ENCODE measurements around the gene DNASE1L3.

DNASE1L3 gene

DNA sequence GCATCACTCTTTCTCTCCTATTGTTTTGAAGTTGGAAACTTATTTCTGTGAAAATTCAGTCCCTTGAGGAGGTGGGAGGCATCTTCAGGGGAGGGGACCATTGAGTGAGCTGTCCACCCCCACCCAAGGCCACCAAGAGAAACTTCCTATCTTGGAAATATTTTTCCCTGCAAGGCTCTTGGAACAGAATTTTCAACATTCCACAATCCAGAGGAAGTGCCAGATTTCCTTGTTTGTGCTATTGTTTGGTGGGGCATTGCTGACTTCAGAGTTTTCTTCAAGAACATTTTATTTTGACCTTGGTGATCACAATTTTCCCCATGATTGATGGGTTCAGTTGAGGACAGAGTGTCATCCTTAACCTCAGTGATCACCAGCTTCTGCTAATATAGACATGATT lies 12.0 kb downstream of the DNASE1L3 start:
- no peak for DNase-seq

DNA sequence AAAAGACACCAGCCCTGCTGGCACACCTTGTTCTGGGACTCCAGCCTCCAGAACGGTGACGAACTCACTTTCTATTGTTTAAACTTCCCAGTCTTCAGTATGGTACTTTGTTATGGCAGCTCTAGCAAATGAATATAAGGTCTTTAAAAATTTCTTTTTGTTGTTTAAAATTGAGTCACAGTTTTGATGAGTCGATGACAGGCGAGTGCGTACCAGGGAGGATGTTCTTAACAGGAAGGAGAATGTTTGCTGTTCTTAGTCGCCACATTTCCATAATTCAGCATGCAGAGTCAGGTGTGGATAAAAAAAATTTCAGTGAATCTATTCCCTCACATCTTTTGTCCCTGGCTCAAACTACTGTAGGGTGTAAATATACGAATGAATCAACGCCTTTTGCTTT lies 12.4 kb downstream of the DNASE1L3 start:
- no peak for DNase-seq

DNA sequence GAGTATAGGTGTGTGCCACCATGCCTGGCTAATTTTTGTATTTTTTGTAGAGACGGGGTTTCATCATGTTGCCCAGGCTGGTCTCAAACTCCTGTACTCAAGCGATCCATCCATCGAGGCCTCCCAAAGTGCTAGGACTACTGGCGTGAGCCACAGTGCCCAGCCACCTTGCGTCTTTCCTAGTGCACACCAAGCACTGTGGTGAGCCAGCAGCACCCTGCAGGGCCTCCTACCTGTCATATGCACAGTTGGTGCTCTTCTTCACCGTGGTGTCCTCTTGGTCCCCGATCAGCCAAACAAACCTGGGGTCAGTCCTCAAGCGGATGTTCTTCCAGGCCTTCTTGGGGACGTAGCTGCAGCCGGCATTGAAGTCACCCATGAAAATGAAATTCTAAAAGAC lies 13.2 kb downstream of the DNASE1L3 start:
- DNase-seq = no peak

DNA sequence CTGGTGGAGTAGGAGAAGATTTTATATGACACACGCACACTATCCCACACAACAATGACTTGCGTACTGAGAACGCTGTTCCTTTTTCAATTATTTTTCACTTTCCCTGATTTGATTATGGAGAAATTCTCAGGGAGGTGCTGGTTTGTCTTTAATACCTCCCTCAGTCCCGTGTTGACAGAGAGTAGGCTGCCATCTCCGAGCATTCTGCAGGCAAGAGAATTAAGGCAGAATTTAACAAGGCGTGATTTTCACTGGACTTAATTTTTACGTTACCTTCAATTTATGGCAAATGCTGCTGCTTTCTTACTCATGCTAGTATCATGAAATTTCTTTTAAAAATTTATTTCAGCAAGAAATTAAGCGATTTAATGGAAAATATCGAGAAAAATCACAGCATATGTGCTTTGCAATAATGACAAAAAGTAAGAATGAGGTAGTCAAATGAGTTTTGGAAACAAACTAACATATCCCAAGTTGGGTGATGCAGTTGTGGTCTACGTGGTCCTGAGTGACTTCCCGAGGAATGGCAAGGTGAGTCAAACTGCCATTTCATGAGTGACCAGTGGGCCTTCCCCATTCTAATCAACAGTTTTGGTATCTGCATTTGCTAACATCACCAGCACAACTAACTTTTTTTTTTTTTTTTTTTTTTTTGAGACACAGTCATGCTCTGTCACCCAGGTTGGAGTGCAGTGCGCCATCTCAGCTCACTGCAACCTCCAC lies 16.9 kb downstream of the DNASE1L3 start:
- DNase-seq = no peak

DNA sequence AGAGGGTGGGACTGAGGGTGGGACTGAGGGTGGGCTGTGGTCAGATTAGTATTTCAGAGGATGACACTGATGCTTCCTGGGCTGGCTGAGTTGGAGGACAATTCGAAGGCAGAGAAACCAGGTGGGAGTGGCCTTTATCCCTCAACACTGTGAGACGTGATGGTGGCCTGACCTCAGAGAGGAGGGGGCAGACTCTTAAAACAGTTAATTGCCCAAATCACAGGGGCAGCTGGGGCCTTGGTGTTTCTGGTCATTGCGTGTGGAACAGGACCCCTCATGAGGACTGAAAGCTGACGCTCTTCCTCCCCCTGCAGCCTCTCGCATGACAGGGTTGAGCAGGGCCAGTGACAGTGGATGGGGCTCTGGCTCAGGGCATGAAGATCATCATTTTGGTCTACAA lies 18.7 kb downstream of the DNASE1L3 start:
- no peak for DNase-seq

DNA sequence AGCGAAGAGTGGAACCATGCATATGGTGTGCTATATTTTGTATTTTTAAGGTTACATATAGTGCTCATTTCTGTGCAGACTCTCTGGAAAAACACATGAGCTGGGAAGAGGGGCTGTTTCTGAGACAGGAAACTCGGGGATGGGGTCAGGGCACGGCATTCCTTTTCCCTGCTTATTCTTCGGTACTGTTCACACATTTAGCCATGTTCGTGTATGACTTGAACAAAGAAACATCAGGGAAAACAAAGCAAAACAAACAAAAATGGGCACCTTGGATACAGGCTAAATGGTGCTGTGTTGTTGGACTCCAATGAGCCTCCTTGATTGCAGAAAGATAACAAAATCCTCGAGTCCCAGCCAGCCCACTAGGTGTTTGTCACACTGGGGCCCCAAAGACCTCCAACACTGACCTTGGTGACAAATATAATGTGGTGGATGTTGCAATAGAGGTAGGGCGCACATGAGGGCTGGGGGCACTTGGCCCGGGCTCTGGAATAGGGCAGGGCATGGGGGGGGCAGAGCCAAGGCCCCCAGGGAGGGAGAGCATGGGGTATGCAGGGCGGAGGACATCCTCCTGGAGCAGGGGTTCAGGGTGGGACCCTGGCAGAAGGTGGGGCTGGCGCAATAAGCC lies 19.3 kb downstream of the DNASE1L3 start:
- no peak for DNase-seq

DNA sequence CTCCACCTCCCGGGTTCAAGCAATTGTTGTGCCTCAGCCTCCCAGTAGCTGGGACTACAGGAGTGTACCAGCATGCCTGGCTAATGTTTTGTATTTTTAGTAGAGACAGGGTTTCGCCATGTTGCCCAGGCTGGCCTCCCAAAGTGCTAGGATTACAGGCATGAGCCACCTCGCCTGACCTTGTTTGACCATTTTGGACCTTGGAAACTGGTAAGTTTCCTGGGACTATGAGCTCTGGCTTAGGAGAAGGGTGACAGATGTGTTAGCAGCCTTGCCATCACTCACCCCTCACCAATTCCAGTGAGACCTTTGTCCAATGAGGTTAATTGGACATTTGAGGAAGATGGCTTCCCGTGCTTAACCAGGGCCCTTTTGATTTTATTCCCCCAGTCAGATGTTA lies 19.9 kb downstream of the DNASE1L3 start:
- DNase-seq = no peak

DNA sequence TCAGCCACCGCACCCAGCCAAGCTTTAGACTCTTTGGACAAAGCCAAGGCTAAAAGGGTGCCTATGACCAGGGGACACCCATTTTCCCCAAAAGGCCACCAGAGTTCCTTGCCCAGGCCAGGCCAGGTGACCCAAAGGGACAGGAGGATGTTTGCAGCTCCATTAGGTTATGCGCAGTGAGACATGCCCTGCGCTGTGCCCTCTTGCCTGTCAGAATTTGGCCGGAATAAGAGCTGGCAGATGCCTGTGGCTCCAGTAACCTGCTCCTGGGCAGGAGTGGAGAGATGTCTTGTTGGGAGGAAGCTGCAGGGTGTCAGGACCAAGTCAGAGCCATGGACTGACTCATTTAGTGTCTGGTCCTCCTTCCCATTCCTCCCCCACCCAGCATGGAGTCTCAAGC lies 20.5 kb downstream of the DNASE1L3 start:
- no peak for DNase-seq

DNA sequence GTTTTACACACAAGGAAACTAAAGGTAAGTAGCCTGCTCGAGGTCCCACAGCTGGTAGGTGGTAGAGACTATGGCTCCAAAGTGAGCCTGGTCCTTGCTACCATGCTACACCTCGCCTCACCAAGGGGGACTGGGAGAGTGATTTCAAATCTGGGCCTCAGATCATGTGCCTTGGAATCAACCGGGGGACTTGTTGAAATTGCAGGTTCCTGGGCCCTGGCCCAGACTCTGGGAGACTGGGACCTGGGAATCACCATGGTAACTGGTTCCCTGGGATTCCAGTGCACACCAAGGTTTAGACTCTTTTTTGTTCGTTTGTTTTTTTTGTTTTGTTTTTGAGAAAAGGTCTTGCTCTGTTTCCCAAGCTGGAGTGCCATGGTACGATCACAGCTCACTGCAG lies 21.1 kb downstream of the DNASE1L3 start:
- DNase-seq = no peak

DNA sequence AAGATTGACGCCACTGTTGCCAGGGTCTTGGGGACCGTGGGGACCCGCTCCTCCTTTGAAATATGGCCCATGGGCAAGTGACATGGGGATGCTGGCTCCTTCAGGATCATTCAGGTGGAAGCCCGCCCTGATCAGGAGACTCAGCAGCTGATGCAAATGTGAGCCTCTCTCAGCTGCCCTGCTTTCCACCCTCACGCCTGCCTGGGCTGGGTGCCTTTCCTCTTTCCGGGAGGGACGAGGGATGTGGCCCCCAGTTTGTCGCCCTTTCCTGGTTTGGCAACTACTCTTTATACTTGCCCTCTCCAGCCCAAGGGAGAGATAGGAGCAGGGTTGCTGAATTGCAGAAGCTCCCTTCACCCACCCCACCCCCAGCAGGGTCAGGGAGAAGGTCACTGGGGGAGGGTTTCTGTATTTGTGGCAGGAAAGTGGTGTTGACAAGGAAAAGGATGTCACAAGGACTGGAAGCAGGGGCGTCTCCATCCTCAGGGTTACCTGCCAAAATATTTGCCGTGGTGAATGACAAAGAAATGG lies 21.8 kb downstream of the DNASE1L3 start:
- no peak for DNase-seq

DNA sequence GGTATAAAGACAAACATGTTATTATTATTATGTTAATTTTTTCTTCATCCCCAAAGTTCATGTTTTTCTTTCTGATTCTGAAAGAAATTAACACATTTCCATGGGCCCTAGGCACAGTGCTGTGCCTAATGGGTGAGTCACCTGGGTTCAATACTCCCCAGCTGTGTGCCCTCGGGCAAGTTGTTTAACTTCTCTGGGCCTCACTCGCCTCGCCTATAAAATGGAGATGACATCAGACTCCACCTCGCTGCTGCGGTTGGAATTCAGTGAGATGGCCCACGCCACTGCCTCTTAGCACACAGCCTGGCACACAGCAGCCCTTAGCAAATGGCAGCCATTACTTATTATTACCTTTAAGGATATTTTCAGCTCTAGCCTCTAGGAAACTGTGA lies 22.6 kb downstream of the DNASE1L3 start:
- DNase-seq = no peak

DNA sequence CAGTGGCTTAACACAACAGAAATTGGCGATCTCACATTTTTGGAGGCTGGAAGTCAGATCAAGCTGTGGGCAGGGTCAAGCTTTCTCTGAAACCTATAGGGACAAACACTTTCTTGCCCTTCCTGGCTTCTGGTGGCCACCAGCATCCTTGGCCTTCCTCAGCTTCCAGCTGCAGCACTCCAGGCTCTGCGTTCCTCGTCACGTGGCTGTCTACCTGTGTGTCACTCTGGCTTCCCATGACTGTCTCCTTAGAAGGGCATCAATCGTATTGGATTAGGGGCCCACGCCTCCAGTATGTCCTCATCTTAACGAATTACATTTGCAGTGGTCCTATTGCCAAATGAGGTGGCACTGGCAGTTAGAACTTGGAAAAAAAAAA lies 25.8 kb downstream of the DNASE1L3 start:
- no peak for DNase-seq

DNA sequence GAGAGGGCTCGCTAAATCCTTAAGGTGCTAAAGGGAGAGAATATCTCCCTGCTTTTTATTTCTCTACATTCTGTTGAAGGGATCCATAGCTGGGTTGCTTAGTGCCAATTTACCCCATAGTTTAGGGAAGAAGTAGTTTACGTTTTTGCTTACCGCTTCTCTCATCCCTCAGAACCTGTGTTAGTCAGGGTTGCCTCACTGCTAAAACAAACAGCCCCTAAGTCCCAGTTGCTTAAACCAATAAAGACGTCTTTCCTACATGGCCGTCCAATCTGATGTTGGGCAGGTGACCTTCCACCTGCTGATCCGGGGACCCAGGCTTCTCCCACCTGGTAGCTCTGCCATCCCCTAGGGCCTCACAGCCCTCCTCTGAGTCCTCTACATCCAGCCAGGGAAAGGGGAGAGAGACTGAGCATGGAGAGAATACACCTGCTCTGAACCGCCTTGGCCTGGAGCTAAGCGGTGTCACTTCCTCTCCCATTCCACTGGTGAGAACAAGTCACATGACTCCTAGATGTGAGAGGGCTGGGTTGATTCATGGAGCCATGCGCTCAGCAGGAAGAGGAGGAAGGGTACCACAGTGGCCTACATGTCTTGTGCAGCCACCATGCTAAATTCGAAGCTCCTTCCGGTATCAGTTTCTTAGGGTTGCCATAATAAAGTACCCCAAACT lies 26.3 kb downstream of the DNASE1L3 start:
- no peak for DNase-seq

DNA sequence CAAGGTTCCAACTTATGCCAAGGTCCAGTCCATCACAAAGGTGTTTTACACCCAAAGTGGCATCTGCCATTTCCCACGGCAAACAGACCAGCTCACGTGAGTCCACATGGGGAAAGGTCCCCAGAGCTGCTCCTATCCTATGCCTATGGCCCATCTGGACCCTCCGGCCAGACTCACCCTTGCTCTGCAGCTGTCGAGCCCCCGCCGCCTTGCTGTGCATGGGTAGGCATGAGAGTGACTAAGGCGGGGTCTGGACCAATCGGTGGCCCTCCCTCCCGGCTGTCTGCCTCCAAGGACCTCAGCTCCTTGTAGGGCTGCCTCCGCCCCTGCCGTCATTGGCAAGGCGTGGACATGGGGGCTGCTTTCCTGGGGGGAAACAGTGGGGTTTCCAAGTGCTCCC lies 26.9 kb downstream of the DNASE1L3 start:
- no peak for DNase-seq

DNA sequence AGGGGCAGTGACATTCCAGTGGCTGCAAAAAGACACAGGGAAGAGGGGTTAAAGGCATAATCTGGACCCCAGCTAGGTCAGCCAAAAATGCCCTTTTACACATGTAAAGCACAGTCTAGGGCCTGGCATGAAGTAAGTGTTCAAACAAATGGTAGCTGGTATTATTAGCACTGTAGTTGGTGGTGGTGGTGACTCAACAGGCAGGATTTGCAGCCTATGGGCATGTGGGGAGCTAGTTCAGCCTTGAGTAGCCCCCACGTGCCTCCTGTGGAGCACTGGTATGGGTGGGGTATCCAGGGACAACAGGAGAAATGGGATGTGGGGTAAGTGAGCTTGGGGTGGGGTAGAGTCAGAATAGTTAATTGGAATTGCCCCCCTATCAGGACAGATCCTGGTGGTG lies 27.6 kb downstream of the DNASE1L3 start:
- DNase-seq = no peak

DNA sequence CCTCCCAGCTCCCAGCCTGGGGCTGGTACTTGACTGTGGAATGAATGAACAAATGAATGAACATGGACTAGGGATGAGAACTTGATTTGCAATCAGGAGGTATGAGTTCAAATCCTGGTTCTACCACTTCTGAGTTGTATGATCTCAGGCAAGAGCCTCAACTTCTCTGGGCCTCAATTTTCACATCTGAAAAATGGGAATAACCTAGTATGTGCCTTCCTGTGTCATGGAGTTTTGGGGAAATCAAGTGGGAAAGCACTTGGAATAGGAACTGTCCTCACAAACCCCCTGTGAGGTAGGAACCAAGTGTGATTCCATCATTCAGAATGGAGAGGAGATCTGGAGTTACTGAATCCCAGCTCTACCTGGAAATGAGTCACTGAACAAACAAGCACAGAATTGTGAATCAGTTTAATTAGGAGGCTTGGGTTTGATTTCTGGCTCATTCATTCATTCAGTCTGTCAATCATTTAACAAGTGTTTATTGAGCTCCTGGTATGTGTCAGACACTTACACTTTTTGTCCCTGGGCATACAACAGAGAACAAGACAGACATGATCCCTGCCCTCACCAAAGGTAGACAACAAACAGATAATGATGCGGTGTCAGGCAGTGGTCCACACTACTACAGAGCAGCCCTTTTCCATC lies 29.7 kb downstream of the DNASE1L3 start:
- no peak for DNase-seq

DNA sequence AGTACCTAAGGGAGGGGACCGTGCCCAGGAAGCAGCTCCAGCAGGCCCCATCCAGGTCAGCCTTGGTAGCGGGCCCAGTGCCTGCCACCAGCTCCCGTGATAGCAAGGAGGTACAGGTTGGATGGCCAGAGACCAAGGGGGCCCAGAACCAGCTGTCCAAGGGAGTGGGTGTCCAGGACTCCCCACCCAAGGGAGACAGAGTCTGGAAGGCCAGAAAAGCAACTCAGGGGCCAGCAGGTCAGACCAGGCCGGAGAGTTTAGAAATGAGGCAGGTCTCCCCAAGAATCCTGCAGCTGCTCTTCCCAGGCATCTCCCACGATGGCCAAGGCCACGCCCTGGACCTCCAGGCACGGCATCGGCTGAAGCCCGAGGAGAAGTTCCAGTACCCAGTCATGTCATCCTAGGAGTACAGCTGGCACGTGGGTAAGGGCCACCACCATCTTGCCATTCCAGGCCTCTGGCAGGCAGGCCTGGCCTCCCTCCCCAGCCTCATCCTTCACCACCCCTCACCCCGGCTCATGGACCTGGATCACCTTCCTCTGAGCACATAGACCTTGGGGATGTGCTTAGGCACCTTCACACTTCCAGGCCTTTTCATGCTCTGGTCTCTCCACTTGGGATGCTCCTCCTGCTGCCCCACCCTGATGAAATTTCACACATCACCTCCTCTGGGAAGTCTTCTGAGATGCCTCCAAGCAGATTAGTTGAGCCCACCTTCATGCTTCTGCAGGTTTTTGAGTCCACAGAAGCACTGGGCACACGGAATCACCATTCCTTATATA lies 30.5 kb downstream of the DNASE1L3 start:
- no peak for DNase-seq

DNA sequence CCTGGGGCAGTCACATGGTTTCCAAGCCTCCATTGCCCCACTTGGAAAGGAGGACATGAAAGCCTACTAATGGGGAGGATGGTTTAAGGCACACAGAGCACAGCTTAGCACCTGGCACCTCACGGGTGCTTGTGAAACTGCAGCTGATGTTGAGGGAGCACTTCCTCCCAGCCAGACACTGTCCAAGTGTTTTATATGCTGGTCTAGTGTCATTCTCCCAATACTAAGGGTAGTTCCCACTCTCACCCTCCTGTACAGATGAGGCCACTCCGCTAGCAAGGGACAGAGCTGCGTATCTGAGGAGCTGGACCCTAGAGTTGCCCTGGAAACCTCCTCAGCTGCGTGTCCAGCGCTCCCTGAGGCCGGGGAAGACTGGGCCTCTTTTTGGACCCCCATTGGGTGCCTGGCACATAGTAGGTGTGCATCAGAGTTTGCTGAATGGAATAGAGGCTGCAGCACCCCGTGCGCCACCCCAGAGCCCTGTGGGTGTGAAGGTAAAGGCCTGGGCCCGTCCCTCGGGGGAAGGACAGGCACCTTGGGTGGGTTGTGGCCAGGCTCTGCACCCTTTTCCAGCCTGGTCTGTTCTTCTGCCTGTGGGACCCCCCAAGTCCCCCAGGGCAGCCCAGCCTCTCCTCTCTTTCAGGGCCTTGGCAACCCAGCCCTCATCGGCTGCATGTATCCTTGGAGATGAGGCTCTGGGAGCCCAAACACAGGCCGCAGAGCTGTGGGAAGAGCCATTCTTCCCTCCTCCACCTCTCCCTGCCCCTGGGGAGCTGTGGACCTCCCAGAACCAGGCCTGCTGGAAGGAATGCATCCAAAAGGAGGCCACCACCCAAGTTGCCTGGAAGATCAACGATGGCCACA lies 31.3 kb downstream of the DNASE1L3 start:
- no peak for DNase-seq

DNA sequence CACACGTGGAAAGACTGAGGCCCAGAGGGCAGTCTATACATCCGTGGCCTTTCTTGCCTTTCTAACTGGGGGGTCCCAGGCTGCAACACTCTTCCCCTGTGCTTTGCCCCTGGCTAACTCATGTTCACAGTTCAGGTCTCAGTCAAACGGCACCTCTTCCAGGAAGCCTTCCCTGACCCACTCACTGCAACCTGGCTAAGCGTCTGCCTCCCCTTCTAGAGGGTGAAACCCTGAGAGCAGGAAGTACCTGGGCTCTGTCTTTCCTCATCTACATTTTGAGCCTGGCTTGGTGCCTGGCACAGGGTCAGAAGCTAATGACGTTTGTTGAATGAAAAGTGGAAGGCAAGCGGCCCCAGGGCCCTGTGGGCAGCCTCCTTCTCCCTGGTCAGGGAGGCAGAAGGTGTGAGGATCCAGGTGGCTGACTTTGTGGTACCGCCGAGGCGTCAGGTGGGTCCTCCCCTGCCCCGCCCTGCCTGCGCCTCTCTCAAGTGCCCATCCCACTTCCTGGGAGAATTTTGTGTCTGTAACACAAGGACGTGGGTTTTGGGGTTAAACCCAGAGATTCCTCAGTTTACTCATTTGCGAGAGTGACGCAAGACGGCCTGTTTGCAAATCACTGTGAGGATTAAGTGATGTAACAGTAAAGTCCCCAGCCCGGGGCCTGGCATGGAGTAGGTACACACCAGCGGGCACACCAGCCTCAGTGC lies 32.1 kb downstream of the DNASE1L3 start:
- DNase-seq = peak in 1 of 5 donors; percentile 11

DNA sequence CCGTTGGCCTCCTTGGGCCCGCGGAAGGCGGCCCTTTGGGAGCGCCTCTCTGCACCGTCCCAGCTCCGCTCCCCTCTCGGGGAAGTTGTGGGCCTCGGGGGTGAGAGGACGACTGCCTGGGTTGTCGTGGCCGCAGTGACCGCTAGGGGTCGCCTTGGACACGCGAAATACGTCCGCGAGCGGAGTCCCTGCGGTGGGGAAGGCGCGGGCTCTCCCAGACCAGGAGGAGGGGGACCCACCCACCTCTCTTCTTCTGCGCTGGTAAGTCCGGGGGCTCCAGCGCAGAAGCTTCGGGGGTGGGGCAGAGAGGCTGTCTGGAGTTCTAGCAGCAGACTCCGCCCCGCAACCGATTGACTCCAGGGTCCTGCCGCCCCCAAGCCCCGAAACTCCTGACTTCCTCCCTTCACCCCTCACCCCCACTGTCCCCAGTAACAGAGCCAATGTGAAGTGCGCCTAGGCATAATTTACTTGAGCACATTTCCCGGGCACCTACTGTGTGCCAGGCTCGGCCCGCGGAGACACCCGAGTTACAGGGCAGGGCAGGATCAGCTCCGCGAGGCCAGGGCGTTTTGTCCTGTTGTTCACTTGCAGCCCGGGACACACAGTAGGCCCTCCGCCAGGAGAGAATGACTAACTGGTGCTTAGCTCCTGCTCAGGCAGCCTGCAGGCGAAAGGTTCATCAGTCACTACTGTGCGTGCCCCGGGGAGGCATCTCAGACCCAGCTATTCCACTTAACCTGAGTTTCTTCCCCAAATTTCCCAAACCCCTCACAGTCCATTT lies 32.8 kb downstream of the DNASE1L3 start:
- peak; percentile 74 to 88 (median 78) for DNase-seq
